Cardiac muscle cell (in vitro differentiated cells and primary cell): ENCODE results near the gene CNNM4. TPM values are rescaled to one million over a fixed set of nuclear protein-coding genes. Genes with fewer than 3 reads are reported as not detected.

ENCODE experiments used
- DNase-seq, 2 donors: peaks; one replicate each; pipeline versions ENCODE4 v3.0.0 to v3.0.0-alpha.2; 2010 to 2017; ENCODE audit warnings: low read depth in 1 of 2, low spot score in 1 of 2
- H3K27ac ChIP-seq: fragments of 200-600 bp; sonication (generic); 2 replicates; pipeline ENCODE4 v1.5.1; 2016
- H3K27me3 ChIP-seq: fragments of 200-600 bp; sonication (generic); 2 replicates; pipeline ENCODE4 v1.6.0; 2016; ENCODE audit warnings: control low read depth
- H3K36me3 ChIP-seq: fragments of 200-600 bp; sonication (generic); 2 replicates; pipeline ENCODE4 v1.5.1; 2016; ENCODE audit warnings: control low read depth
- H3K4me1 ChIP-seq: fragments of 200-600 bp; sonication (generic); 2 replicates; pipeline ENCODE4 v1.8.1; 2017; ENCODE audit warnings: low read depth, mild to moderate bottlenecking, mixed run types
- H3K4me3 ChIP-seq: fragments of 200-600 bp; sonication (generic); 2 replicates; pipeline ENCODE4 v1.5.1; 2016; ENCODE audit warnings: mild to moderate bottlenecking
- H3K9me3 ChIP-seq: fragments of 200-600 bp; sonication (generic); 2 replicates; pipeline ENCODE4 v1.5.1; 2017; ENCODE audit warnings: low read depth, mild to moderate bottlenecking, control low read depth
- polyA plus RNA-seq: library from polyadenylated mRNA; unstranded; fragments of >200 nt; fragmentation: Nextera tagmentation; extraction: Ambion mirVana; gene quantifications from 2 replicates; pipeline ENCODE4 v1.2.1, GENCODE V29; 2016
- total RNA-seq: library from RNA; depleted of rRNA; stranded (reverse); fragments of >200 nt; gene quantifications from 2 replicates; pipeline ENCODE4 v1.2.3, GENCODE V29; 2016
- TF ChIP-seq, protein P1 (sequence below): IDR thresholded peaks from 2 replicates; pipeline ENCODE4 v1.5.1; 2012; ENCODE audit warnings: low read depth, mild to moderate bottlenecking, low read length

CNNM4 gene
- total RNA-seq (14.9 and 18.8 TPM in 2 replicates), polyA plus RNA-seq (10.2 and 15.5 TPM in 2 replicates)

DNA sequence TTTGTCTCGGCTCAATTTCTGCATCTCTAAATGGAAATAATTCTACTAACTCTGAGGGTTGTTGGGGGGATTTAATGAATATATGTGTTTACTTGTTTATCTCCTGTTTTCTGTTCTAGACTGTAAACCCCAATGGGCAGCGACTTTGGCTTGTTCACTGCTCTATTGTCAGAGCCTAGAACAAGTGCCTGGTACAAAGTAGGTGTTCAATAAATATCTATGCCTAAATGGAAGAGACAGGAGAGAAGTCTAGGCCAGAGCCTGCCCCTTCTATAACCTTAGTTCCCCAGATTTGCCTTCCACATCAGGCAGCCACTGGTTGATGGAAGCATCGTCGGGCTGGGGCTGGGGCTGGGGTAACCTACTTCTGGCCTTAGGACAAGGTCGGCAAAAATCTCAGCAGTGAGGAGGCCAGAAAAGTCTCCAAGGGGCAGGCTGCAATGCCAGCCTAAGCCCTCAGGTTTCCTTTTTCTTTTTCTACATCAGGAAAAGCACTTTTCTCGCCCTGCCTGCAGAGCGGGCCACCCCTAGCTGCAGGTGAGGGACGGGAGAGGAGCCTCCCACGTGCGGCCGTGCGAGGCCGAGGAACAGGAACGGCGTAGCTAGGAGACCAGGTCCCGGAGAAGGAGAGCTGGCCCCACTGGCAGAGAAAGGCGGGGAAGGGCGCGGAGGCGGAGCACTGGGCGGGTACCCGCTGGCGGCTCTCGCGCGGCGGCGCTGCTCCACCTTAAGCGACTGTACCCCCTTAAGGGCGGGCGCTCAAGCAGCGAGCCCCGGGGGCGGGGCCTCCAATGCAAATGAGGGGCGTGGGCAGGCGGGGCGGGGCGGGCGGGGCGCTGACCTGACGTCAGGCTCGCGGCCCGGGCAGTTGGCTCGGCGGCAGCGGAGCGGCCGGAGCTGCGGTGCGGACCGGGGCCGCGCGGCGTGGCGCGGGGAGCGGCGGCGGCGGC, at the start of gene CNNM4:
CNNM4 (plus strand) TSS at position 867 of the 950 bp plus-strand sequence. CDS start 98 bp downstream, outside the sequence.
- H3K27ac ChIP-seq: no peak within 1 kb of the TSS
- TF ChIP-seq, protein P1, sequence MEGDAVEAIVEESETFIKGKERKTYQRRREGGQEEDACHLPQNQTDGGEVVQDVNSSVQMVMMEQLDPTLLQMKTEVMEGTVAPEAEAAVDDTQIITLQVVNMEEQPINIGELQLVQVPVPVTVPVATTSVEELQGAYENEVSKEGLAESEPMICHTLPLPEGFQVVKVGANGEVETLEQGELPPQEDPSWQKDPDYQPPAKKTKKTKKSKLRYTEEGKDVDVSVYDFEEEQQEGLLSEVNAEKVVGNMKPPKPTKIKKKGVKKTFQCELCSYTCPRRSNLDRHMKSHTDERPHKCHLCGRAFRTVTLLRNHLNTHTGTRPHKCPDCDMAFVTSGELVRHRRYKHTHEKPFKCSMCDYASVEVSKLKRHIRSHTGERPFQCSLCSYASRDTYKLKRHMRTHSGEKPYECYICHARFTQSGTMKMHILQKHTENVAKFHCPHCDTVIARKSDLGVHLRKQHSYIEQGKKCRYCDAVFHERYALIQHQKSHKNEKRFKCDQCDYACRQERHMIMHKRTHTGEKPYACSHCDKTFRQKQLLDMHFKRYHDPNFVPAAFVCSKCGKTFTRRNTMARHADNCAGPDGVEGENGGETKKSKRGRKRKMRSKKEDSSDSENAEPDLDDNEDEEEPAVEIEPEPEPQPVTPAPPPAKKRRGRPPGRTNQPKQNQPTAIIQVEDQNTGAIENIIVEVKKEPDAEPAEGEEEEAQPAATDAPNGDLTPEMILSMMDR: no peak
- no peaks in the 10 kb centered on the region for H3K9me3 ChIP-seq
- H3K4me1 ChIP-seq: peaks cover 30% of the 10 kb centered on the region
- no peaks in the 10 kb centered on the region for H3K27me3 ChIP-seq
- H3K4me3 ChIP-seq: peak within 1 kb of the TSS; percentile 36
- no peaks in the 10 kb centered on the region for H3K36me3 ChIP-seq
- peak; percentile 95 to 96 for DNase-seq

DNA sequence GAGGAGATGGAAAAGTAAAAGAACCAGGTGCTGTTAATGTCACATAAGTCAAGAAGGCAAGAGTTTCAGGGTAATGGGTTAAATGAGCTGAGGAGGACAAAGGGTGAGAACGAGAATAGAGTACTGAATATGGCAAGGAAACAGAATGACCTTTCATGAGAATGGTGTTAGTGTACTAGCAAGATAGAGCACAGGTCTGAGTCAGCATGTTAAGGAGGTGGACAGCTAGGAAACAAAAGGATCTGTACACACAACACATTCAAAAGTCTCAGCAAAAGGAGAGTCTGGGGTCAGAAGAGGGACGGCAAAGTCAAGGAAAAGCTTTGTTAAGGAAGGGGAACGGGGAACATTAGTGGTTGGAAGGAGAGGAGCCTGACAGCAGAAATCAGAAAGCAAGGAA, 49.7 kb upstream of the CNNM4 start:
- no peak overlapping the region for H3K27ac ChIP-seq
- no peaks in the 10 kb centered on the region for H3K4me1 ChIP-seq
- TF ChIP-seq, protein P1: no peak
- H3K9me3 ChIP-seq: no peaks in the 10 kb centered on the region
- H3K4me3 ChIP-seq: no peak overlapping the region
- no peaks in the 10 kb centered on the region for H3K27me3 ChIP-seq
- DNase-seq: no peak
- H3K36me3 ChIP-seq: peaks cover 53% of the 10 kb centered on the region

DNA sequence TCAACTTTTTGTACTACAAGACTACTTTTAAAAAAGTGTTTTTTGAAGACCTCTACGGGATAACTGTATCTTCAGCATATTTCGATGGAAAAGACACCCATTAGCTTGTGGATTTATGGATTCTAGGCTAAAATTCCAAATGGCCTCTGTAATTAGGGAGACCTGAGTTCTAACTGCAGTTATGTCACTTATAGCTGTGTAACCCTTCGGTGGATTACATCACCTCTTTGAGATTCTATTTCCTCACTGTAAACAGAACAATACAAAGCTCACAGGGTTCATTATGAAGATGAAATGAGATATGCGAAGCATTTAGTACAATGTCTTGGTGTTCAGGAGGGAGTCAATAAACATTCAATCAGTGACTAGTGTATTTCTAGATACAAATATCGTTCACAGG, 45.0 kb upstream of the CNNM4 start:
- TF ChIP-seq, protein P1: no peak
- Histone ChIP-seq H3K4me3 (no peak overlapping the region), H3K27ac (no peak overlapping the region), H3K4me1 (no peaks in the 10 kb centered on the region), H3K36me3 (peaks cover 21% of the 10 kb centered on the region), H3K9me3 (no peaks in the 10 kb centered on the region), H3K27me3 (no peaks in the 10 kb centered on the region)
- DNase-seq: peak in 1 of 2 donors; percentile 15

DNA sequence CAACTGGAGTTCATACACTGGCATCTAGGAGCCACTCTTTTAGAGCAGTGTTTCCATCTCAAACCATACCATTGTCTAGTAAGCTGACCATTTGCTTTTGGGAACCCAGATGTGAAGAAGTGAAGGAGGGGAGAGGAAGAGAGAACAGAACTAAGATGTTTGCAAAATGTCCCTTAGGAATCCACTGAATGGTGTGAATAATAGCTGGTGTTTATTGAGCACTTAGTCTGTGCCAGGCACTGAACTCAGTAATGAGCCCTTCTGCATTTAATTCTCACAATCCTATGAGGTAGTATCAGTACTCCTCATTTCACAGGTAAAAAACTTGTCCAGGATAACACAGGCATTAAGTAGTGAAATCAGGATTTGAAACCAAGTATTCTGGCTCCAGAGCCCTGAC, 44.3 kb upstream of the CNNM4 start:
- TF ChIP-seq, protein P1: no peak
- Histone ChIP-seq H3K36me3 (peaks cover 14% of the 10 kb centered on the region), H3K27ac (no peak overlapping the region), H3K4me3 (no peak overlapping the region), H3K27me3 (no peaks in the 10 kb centered on the region), H3K9me3 (no peaks in the 10 kb centered on the region), H3K4me1 (no peaks in the 10 kb centered on the region)
- no peak for DNase-seq

DNA sequence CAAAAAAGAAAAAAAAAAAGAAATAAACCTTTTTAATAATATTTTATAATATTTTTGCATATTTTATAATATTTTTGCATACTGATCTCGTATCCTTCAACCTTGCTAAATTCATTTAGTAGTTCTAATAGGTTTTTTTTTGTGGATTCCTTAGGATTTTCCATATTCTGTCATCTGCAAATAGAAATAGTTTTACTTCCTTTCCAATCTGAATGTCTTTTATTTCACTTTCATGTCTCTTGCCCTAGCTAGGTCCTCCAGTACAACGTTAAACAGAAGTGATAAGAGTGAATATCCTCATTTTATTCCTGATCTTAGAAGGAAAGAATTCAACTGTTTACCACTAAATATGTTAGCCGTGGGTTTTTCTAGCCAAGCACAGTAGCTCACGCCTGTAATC, 34.6 kb upstream of the CNNM4 start:
- DNase-seq: no peak
- H3K9me3 ChIP-seq: no peaks in the 10 kb centered on the region
- peaks cover 32% of the 10 kb centered on the region for H3K36me3 ChIP-seq
- H3K4me1 ChIP-seq: no peaks in the 10 kb centered on the region
- no peaks in the 10 kb centered on the region for H3K27me3 ChIP-seq
- TF ChIP-seq, protein P1: no peak
- H3K27ac ChIP-seq: no peak overlapping the region
- H3K4me3 ChIP-seq: no peak overlapping the region
